ENCODE measurements around the gene FRMD4B. TPM values are rescaled to one million over a fixed set of nuclear protein-coding genes. Genes with fewer than 3 reads are reported as not detected.

FRMD4B gene
- total RNA-seq, 2 donors from 2014 or later = 2.1 to 2.2 TPM

GRCh38 chr3:69353088-69353478 lies 32.8 kb downstream of the FRMD4B start:
- H3K36me3 Mint-ChIP-seq (ENCODE audit: low read depth) = no peaks in the 10 kb centered on the region
- 92 to 93% methylated on average over 4 of the region's 4 CpGs for WGBS, 2 experiments (ENCODE audit: insufficient coverage in 1 of 2, insufficient read length in 1 of 2)
- Histone ChIP-seq H3K4me1 (ENCODE audit: control insufficient read depth, insufficient read depth, low read length) (no peaks in the 10 kb centered on the region), H3K36me3 (ENCODE audit: control insufficient read depth, insufficient read depth, low read length) (no peaks in the 10 kb centered on the region), H3K9me3 (ENCODE audit: control insufficient read depth, low read length) (no peaks in the 10 kb centered on the region), H3K9ac (ENCODE audit: extremely low read depth, low read length, poor library complexity, severe bottlenecking) (no peak overlapping the region), H3K27ac (ENCODE audit: low read depth, low read length) (no peak overlapping the region), H3K27me3 (ENCODE audit: control insufficient read depth, insufficient read depth, low read length, poor library complexity, severe bottlenecking) (no peaks in the 10 kb centered on the region), H3K4me3 (ENCODE audit: low read length) (no peak overlapping the region)
- peaks cover under 1% of the 10 kb centered on the region for H3K9me3 Mint-ChIP-seq
- no peaks in the 10 kb centered on the region for H3K27me3 Mint-ChIP-seq (ENCODE audit: insufficient read depth)
- no peak for DNase-seq
- TF ChIP-seq, protein P1, sequence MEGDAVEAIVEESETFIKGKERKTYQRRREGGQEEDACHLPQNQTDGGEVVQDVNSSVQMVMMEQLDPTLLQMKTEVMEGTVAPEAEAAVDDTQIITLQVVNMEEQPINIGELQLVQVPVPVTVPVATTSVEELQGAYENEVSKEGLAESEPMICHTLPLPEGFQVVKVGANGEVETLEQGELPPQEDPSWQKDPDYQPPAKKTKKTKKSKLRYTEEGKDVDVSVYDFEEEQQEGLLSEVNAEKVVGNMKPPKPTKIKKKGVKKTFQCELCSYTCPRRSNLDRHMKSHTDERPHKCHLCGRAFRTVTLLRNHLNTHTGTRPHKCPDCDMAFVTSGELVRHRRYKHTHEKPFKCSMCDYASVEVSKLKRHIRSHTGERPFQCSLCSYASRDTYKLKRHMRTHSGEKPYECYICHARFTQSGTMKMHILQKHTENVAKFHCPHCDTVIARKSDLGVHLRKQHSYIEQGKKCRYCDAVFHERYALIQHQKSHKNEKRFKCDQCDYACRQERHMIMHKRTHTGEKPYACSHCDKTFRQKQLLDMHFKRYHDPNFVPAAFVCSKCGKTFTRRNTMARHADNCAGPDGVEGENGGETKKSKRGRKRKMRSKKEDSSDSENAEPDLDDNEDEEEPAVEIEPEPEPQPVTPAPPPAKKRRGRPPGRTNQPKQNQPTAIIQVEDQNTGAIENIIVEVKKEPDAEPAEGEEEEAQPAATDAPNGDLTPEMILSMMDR (conservative IDR thresholded peaks at IDR 0.05) = no peak
- H3K4me1 Mint-ChIP-seq = no peaks in the 10 kb centered on the region
- no peak overlapping the region for H3K4me3 Mint-ChIP-seq
- H3K27ac Mint-ChIP-seq = no peak overlapping the region

DNA sequence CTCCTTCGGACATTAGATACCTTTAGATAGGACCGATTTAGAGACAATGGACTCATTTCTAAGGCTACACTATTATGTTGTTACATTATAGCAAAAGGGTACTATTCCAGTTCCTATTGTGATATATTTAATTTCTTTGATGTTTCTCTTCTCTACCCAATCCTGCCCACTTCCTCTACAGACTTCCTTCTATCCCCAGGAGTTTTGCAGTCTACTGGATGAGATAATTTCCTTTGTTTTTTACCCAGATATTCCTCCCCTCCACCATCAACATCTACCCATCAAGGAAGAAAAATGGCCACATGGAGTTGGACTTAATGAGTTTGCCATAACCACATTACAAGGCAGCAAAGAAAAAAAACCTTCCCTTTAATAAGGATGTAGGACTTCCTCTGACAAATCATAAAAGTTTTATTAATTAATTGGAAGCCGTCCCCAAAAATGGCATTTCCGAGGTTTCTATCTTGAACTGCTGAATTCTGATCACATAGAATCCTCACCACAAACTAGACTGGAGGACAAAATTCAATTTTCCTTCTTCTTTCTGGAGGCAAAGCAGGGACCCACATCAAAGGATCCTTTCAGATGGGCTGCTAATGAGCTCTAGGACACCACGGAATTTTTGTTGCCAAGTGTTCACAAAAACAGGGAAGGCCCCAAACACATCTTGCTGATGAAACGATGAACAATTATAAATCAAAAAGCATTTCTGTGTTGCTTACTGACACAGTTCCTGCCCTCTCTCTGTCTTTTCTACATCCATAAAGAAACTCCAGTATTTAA lies 33.4 kb downstream of the FRMD4B start:
- Mint-ChIP-seq H3K27me3 (ENCODE audit: insufficient read depth) (peaks cover 1% of the 10 kb centered on the region), H3K36me3 (ENCODE audit: low read depth) (no peaks in the 10 kb centered on the region), H3K27ac (no peak overlapping the region), H3K9me3 (peaks cover under 1% of the 10 kb centered on the region), H3K4me1 (no peaks in the 10 kb centered on the region), H3K4me3 (no peak overlapping the region)
- Histone ChIP-seq H3K4me3 (ENCODE audit: low read length) (no peak overlapping the region), H3K36me3 (ENCODE audit: control insufficient read depth, insufficient read depth, low read length) (no peaks in the 10 kb centered on the region), H3K27ac (ENCODE audit: low read depth, low read length) (no peak overlapping the region), H3K9me3 (ENCODE audit: control insufficient read depth, low read length) (no peaks in the 10 kb centered on the region), H3K9ac (ENCODE audit: extremely low read depth, low read length, poor library complexity, severe bottlenecking) (no peak overlapping the region), H3K4me1 (ENCODE audit: control insufficient read depth, insufficient read depth, low read length) (no peaks in the 10 kb centered on the region), H3K27me3 (ENCODE audit: control insufficient read depth, insufficient read depth, low read length, poor library complexity, severe bottlenecking) (no peaks in the 10 kb centered on the region)
- TF ChIP-seq, protein P1 (conservative IDR thresholded peaks at IDR 0.05) = no peak
- DNase-seq = no peak
- 83 to 90% methylated on average over 4 to 6 of the region's 6 CpGs for WGBS, 2 experiments (ENCODE audit: insufficient coverage in 1 of 2, insufficient read length in 1 of 2)

DNA sequence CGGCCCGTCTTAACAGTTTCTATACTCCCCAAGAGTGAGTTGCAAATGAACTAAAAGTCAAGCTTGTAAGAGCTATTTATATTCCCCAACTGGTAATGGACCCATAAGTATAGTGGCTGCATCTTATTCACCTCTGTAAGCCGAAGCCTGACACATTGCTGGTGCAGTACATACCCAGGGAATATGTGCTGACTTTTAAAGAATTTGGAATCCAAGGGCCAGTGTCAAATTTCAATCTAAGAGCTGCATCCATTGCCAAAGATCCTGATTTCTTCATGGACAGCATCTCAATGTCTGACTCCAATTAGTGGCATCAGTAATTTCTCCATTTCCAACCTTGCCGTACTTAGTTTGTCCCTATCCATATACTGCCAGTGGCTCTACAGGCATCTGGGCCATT lies 42.0 kb downstream of the FRMD4B start:
- WGBS, 2 experiments (ENCODE audit: insufficient coverage in 1 of 2, insufficient read length in 1 of 2) = 93 to 96% methylated on average over 3 of the region's 4 CpGs
- Mint-ChIP-seq H3K27ac (no peak overlapping the region), H3K9me3 (peaks cover 22% of the 10 kb centered on the region), H3K4me1 (no peaks in the 10 kb centered on the region), H3K27me3 (ENCODE audit: insufficient read depth) (peaks cover 3% of the 10 kb centered on the region), H3K36me3 (ENCODE audit: low read depth) (no peaks in the 10 kb centered on the region), H3K4me3 (no peak overlapping the region)
- no peak overlapping the region for H3K9ac ChIP-seq (ENCODE audit: extremely low read depth, low read length, poor library complexity, severe bottlenecking)
- peak; percentile 0 for DNase-seq
- no peaks in the 10 kb centered on the region for H3K27me3 ChIP-seq (ENCODE audit: control insufficient read depth, insufficient read depth, low read length, poor library complexity, severe bottlenecking)
- no peaks in the 10 kb centered on the region for H3K4me1 ChIP-seq (ENCODE audit: control insufficient read depth, insufficient read depth, low read length)
- H3K27ac ChIP-seq (ENCODE audit: low read depth, low read length) = no peak overlapping the region
- H3K4me3 ChIP-seq (ENCODE audit: low read length) = no peak overlapping the region
- H3K36me3 ChIP-seq (ENCODE audit: control insufficient read depth, insufficient read depth, low read length) = no peaks in the 10 kb centered on the region
- TF ChIP-seq, protein P1 (conservative IDR thresholded peaks at IDR 0.05) = no peak
- peaks cover 12% of the 10 kb centered on the region for H3K9me3 ChIP-seq (ENCODE audit: control insufficient read depth, low read length)

All from endodermal cell (in vitro differentiated cells).